GM06990 (cell line): ENCODE results near the gene FAAP100.
"Not testable (repeated sequence)": the region's sequence is repeated elsewhere in the genome, so short reads cannot be mapped to it uniquely, and the experiment has no call there.

ENCODE experiments used
- DNase-seq: peaks from one replicate; pipeline ENCODE4 v3.0.0-alpha.2; 2011; ENCODE audit not compliant: insufficient read length; ENCODE audit errors: extremely low read depth
- H3K27me3 ChIP-seq: replicated peaks from 2 replicates; pipeline ENCODE4 v1.6.0; 2011; ENCODE audit warnings: low read length; ENCODE audit not compliant: control insufficient read depth, insufficient read depth
- H3K36me3 ChIP-seq: 2 replicates; pipeline ENCODE4 v1.5.1; 2011; ENCODE audit warnings: low read length; ENCODE audit not compliant: control insufficient read depth, insufficient read depth
- H3K4me3 ChIP-seq: replicated peaks from 2 replicates; pipeline ENCODE4 v1.5.1; 2011; ENCODE audit warnings: low read depth, mild to moderate bottlenecking, control low read depth, low read length
- TF ChIP-seq, protein P1 (sequence below): IDR thresholded peaks from 2 replicates; pipeline ENCODE4 v1.5.1; 2011; ENCODE audit warnings: low read length, control low read depth, mild to moderate bottlenecking, inconsistent platforms; ENCODE audit not compliant: insufficient read depth, poor library complexity, severe bottlenecking

Gene FAAP100

DNA sequence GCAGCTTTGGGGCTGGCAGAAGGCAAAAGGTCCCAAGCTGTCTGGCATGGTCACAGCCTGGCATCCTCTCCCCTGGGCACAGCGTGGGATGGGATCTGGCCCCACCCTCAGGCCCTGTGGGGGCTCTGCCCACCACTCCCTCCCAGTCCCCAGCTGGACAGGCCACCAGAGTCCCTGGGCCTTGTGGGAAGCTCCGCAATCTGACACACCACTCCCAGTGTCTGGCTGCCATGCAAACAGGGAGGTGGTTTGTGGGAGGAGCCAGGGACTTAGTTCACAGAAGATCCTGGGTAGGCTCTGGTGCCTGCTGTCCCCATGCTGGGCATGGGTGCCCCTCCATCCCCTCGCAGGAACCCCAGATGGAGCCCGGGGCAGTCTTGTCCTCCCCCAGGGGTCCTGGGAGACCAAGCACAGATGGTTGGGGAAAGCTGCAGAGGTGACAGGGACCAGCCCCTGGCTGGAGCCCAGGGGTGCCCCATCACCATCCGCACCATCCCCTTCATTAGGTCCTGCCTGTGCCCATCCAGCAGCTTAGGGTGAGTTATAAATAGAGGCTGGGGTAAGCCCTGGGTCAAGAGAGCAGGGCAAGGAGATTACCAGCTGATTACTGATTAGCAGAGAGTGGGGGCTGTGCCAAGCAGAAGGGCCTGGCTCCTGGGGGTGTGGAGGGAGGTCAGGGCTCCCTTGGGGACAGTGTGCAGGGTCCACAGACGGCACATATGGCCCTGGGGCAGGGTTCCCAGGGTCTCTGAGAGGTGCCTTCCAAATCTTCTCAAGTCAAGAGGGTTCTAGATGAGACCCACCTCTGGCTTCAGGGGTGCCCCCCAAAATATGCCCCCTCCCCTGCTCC lies 17.8 kb downstream of the FAAP100 start:
- H3K36me3 ChIP-seq = no peaks in the 10 kb centered on the region
- H3K27me3 ChIP-seq = no peaks in the 10 kb centered on the region
- TF ChIP-seq, protein P1, sequence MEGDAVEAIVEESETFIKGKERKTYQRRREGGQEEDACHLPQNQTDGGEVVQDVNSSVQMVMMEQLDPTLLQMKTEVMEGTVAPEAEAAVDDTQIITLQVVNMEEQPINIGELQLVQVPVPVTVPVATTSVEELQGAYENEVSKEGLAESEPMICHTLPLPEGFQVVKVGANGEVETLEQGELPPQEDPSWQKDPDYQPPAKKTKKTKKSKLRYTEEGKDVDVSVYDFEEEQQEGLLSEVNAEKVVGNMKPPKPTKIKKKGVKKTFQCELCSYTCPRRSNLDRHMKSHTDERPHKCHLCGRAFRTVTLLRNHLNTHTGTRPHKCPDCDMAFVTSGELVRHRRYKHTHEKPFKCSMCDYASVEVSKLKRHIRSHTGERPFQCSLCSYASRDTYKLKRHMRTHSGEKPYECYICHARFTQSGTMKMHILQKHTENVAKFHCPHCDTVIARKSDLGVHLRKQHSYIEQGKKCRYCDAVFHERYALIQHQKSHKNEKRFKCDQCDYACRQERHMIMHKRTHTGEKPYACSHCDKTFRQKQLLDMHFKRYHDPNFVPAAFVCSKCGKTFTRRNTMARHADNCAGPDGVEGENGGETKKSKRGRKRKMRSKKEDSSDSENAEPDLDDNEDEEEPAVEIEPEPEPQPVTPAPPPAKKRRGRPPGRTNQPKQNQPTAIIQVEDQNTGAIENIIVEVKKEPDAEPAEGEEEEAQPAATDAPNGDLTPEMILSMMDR = no peak
- no peak for DNase-seq
- H3K4me3 ChIP-seq = no peak overlapping the region

DNA sequence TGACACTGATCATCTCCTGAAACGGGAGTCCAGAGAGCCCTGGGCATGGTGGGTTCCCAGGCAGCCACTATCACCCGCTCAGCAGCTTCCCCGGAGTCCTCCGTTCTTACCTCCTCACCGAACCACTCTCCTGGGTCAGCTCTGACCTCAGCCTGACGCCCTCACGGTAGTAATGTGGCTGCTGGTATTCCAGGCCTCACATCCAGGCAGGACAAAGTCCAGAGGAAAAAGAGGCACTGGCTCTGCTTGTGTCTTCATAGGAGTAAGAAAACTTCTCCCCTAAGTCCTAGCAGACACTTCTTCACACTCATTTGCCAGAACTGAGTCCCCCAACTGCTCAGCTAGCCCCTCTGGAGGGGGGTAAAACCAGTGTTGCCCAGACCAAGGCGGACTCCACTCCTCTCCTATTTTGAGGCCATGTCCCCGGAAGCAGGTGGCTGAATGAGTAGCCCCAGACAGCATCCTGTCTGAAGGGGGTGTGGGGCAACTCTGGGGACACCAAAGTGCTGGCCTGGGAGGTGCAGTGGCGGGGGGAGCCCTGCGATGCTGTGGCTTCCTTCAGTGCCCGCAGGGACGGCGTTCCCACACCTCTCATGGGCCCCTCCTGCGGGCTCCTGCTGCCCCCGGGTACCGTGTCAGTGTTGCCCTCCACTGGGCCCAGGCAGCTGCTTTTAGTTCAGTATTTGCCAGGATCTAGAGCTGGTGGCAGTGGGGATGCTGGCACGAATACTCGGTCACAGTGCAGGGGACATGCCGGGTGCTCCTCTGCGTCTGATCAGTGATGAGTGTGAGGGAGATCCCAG lies 18.6 kb downstream of the FAAP100 start:
- Histone ChIP-seq H3K4me3 (no peak overlapping the region), H3K27me3 (no peaks in the 10 kb centered on the region), H3K36me3 (no peaks in the 10 kb centered on the region)
- TF ChIP-seq, protein P1 = no peak
- DNase-seq = no peak

DNA sequence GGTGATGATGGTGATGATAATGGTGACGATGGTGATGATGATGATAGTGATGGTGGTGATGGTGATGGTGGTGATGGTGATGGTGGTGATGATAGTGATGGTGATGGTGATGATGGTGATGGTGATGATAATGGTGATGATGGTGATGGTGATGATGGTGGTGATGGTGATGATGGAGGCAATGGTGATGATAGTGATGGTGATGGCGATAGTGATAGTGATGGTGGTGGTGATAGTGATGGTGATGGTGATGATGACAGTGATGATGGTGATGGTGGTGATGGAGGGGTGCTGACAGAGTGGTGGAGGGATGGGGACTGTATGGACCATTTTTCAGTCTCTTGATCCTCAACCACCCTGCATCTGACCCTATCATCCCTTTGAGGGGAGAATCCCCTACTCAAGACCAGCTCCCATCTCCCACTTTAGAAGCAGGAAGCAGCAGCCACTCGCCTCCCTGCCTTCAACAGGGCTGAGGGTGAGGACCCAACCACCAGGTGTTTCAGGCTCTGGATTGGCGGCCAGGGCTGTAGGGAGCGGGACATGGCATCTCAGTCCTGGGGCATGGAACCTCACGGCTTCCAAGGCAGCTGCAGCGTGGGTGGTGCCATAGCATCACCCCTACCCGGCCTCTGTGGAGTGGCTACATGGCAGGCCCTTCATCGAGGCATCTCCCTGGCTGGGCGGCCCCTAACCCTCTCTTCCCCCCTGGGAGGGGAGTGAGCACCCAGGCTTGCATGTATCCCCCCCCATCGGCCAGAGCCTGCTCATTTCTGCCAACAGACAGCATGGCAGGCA lies 19.5 kb downstream of the FAAP100 start:
- H3K36me3 ChIP-seq = no peaks in the 10 kb centered on the region
- TF ChIP-seq, protein P1 = no peak
- H3K27me3 ChIP-seq = no peaks in the 10 kb centered on the region
- no peak overlapping the region for H3K4me3 ChIP-seq
- no peak for DNase-seq

DNA sequence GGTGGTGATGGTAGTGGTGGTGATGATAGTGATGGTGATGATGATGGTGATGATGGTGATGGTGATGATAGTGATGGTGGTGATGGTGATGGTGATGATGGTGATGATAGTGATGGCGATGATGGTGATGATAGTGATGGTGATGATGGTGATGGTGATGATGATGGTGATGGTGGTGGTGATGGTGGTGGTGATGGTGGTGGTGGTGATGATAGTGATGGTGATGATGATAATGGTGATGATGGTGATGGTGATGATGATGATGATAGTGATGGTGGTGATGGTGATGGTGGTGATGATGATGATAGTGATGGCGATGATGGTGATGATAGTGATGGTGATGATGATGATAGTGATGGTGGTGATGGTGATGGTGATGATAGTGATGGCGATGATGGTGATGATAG lies 20.2 kb downstream of the FAAP100 start:
- H3K36me3 ChIP-seq, H3K27me3 ChIP-seq, H3K4me3 ChIP-seq: not testable (repeated sequence)

DNA sequence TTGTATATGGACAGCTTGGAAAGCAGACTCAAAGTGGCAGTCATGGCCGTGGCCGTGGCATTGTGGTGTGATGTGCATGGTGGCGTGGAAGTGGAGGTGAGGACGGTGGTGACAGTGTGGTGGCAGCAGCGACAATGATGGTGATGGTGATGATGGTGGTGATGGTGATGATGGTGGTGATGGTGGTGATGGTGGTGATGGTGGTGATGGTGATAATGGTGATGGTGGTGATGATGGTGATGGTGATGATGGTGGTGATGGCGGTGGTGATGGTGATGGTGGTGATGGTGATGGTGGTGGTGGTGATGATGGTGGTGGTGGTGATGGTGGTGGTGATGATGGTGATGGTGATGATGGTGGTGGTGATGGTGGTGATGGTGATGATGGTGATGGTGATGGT lies 21.1 kb downstream of the FAAP100 start:
- H3K36me3 ChIP-seq, H3K27me3 ChIP-seq, DNase-seq, H3K4me3 ChIP-seq: not testable (repeated sequence)

More for the DNA sequence above, 20.2 kb downstream of the FAAP100 start:
- not testable (repeated sequence) for DNase-seq

DNA sequence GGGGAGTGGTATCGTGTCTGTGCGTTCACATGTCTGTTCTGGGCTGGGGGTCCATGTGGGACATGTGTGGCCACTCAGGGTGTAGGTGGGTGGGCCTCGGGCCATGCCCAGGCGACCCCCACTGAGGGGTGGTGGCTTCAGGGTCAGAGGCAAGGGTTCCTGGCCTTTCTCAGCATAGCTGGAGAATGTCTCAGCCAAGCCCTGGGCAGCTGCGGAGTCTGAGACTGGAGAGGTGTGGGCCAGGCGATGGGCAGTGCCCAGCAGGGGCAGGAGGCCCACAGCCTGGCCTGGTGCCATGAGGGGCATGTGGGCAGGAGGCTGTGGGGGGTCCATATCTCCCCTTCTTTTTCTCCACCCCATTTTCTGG lies 22.7 kb downstream of the FAAP100 start:
- H3K27me3 ChIP-seq = no peaks in the 10 kb centered on the region
- DNase-seq = no peak
- H3K36me3 ChIP-seq = no peaks in the 10 kb centered on the region
- H3K4me3 ChIP-seq = no peak overlapping the region
- TF ChIP-seq, protein P1 = no peak
